GM19099 (cell line): ENCODE results near the gene CCDC138.

Source experiments
- POLR2A ChIP-seq: IDR thresholded peaks from 3 replicates; pipeline ENCODE4 v1.6.1; 2011; ENCODE audit warnings: low read depth; ENCODE audit not compliant: insufficient read length; ENCODE audit errors: extremely low read depth

CCDC138 gene

GRCh38 chr2:108786354-108787215, at the start of gene CCDC138:
CCDC138 (plus strand) TSS chr2:108786771; CDS start chr2:108786823, 52 bp downstream.
- TF ChIP-seq POLR2A = peak; percentile 72

GRCh38 chr2:108776475-108776874, 10.1 kb upstream of the CCDC138 start:
- no peak for TF ChIP-seq POLR2A

GRCh38 chr2:108778857-108779256, 7.7 kb upstream of the CCDC138 start:
- no peak for TF ChIP-seq POLR2A

- no peak for TF ChIP-seq POLR2A
These were observed 590 bp upstream of the CCDC138 start for GRCh38 chr2:108786008-108786353.

GRCh38 chr2:108787216-108787541, 608 bp downstream of the CCDC138 start:
- TF ChIP-seq POLR2A = no peak

- no peak for TF ChIP-seq POLR2A
These were observed 16.6 kb downstream of the CCDC138 start for GRCh38 chr2:108803045-108803736.

GRCh38 chr2:108805032-108805431, 18.5 kb downstream of the CCDC138 start:
- no peak for TF ChIP-seq POLR2A

GRCh38 chr2:108805782-108806181, 19.2 kb downstream of the CCDC138 start:
- no peak for TF ChIP-seq POLR2A

- no peak for TF ChIP-seq POLR2A
These were observed 20.0 kb downstream of the CCDC138 start for GRCh38 chr2:108806371-108807113.

GRCh38 chr2:108809936-108810335, 23.4 kb downstream of the CCDC138 start:
- no peak for TF ChIP-seq POLR2A

- no peak for TF ChIP-seq POLR2A
These were observed 24.7 kb downstream of the CCDC138 start for GRCh38 chr2:108810993-108811957.

GRCh38 chr2:108813732-108814131, 27.2 kb downstream of the CCDC138 start:
- no peak for TF ChIP-seq POLR2A

GRCh38 chr2:108820482-108820881, 33.9 kb downstream of the CCDC138 start:
- no peak for TF ChIP-seq POLR2A

- no peak for TF ChIP-seq POLR2A
These were observed 36.7 kb downstream of the CCDC138 start for GRCh38 chr2:108823286-108823685.
